ENCODE results near the gene MOSMO. TPM values are rescaled to one million over a fixed set of nuclear protein-coding genes. Genes with fewer than 3 reads are reported as not detected.

Gene MOSMO
- total RNA-seq, 1 experiment from 2014 or later = 27.6 TPM

GRCh38 chr16:22077700-22078313 lies 69.9 kb downstream of the MOSMO start:
- TF ChIP-seq CTCF (IDR thresholded peaks at IDR 0.05 in 2 of 3, conservative IDR thresholded peaks at IDR 0.05 in 1 of 3; ENCODE audit: borderline replicate concordance in 1 of 3, insufficient read depth in 1 of 3, low read depth in 2 of 3, low read length in 2 of 3) (peak; percentile 70 to 89 (median 86)), YY1 (IDR thresholded peaks at IDR 0.05; ENCODE audit: extremely low read depth, insufficient replicate concordance, low read depth, low read length) (peak; percentile 19), CEBPB (IDR thresholded peaks at IDR 0.05; ENCODE audit: low read depth) (no peak), EZH2 (IDR thresholded peaks at IDR 0.05) (no peak), RAD21 (IDR thresholded peaks at IDR 0.05; ENCODE audit: low read depth) (peak; percentile 93), SIN3A (IDR thresholded peaks at IDR 0.05; ENCODE audit: low read depth) (no peak)
- no peak overlapping the region for H3K27ac ChIP-seq (ENCODE audit: low read depth, low read length)
- CTCF ChIA-PET = interaction anchor here (0.5 to 4.0 kb wide), 39 partner anchors 10 to 137 kb away, joined by 3 to 140 read pairs (median 6); partner anchors contain the start of genes MOSMO and PDZD9
- H3K4me2 ChIP-seq (ENCODE audit: low read length) = no peak overlapping the region
- RAD21 ChIA-PET (ENCODE audit: low non-redundant PET in 1 of 2, low total read pairs in 2 of 2, uncharacterized antibody in 2 of 2, unreplicated experiment in 2 of 2) = interaction anchor here (0.8 to 2.1 kb wide), 14 partner anchors 21 to 127 kb away, joined by 3 to 18 read pairs (median 6); partner anchors contain the start of gene MOSMO (in 1 of the 2)
- H3K4me3 ChIP-seq (replicated peaks in 1 of 2; ENCODE audit: low read depth in 1 of 2, low read length in 2 of 2) = no peak overlapping the region
- H3K9me3 ChIP-seq (ENCODE audit: control insufficient read depth in 1 of 2, insufficient read depth in 1 of 2, low read depth in 1 of 2, low read length in 2 of 2) = no peaks in the 10 kb centered on the region
- BruUV-seq (replicated peaks) = no TSS peak
- POLR2A ChIA-PET = interaction anchor here (0.9 to 1.3 kb wide), 4 partner anchors 52 to 127 kb away, joined by 3 to 4 read pairs (median 4); no protein-coding TSS in a partner anchor
- ATAC-seq (peak; percentile 89), DNase-seq (ENCODE audit: low read depth, low spot score) (peak; percentile 39)
- H3K36me3 ChIP-seq (ENCODE audit: control insufficient read depth in 1 of 2, insufficient read depth in 2 of 2, low read length in 2 of 2) = peaks cover 3 to 14% of the 10 kb centered on the region in 2 experiments; a peak in 2 of 4 replicates
- peaks cover 0 to 2% of the 10 kb centered on the region in 2 experiments; a peak in 2 of 4 replicates for H3K4me1 ChIP-seq (ENCODE audit: control insufficient read depth in 1 of 2, insufficient read depth in 2 of 2, low read length in 2 of 2)
- no peak overlapping the region for H2AFZ ChIP-seq (ENCODE audit: low read depth, low read length, poor library complexity, severe bottlenecking)
- peaks cover 20% of the 10 kb centered on the region; the same call in 1 of the 2 replicates for H3K79me2 ChIP-seq (ENCODE audit: insufficient read depth, low read length)
- no peaks in the 10 kb centered on the region for H3K9me2 ChIP-seq (ENCODE audit: insufficient read depth)
- H3K27me3 ChIP-seq (ENCODE audit: insufficient read depth, low read length) = no peaks in the 10 kb centered on the region
- no peak overlapping the region for H3K9ac ChIP-seq (ENCODE audit: low read length)
- H4K20me1 ChIP-seq (ENCODE audit: insufficient read depth) = no peaks in the 10 kb centered on the region
- intact Hi-C loops (cut with micrococcal nuclease) = loop anchor here (2.0 to 5.0 kb wide), 4 partner anchors 71 to 126 kb away; partner anchors contain the start of gene UQCRC2
